ENCODE results near the gene CHST11.

CHST11 gene

DNA sequence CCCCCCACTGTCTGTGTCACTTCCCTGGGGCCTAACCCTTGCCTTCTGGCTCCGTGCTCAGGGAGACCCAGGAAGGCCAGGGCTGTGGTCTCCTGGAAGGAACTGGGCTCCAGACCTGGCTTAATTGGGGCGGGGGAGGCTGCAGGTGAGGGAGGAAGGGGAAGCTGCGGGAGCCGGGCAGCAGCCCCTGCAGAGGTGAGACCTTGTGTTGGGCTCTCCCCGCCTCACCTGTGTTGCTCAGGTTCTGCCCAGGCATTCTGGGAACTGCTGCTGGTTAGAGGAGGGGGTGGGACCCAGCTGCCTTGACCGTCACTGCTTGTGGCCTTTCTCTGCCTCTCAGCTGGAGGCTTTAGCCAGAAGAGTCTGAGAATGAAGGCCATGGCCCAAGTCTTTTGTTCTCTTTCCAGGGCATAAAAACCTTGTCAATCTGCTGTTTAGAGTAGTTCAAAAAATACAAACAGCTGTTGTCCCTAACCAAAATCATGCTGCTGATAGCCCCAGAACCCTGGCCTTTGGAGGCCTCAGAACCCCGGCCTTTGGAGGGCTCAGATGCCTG lies 247.6 kb downstream of the CHST11 start:
- Histone ChIP-seq H3K27ac (ENCODE audit: low read depth, low read length) (no peak overlapping the region), H3K27me3 (ENCODE audit: control insufficient read depth, insufficient read depth, low read length) (no peaks in the 10 kb centered on the region)

DNA sequence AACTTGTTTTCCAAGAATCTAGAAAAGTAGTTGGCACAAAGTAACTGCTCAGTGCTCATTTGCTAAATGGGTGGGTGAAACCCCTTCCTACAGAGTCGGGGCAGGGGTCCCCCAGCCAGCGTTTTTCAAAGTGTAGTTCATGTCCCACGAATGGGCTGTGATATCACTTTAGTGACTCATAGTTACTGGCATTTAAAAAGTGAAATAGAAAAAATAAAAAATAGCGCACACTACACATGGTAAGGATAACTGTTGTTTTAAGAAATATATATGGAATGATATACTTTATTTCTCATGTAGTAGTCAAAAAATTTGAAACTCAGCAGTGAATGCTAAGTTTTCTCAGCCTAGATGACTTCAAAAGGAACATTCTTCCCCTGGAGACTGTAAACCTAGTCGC lies 250.4 kb downstream of the CHST11 start:
- no peak overlapping the region for H3K4me3 ChIP-seq (ENCODE audit: low read depth, low read length)
- H3K27ac ChIP-seq (ENCODE audit: low read depth, low read length), result no peak overlapping the region
- no peaks in the 10 kb centered on the region for H3K27me3 ChIP-seq (ENCODE audit: control insufficient read depth, insufficient read depth, low read length)
- H3K9me3 ChIP-seq (ENCODE audit: control insufficient read depth, insufficient read depth, low read depth, low read length), result no peaks in the 10 kb centered on the region
- H3K36me3 ChIP-seq (ENCODE audit: control insufficient read depth, insufficient read depth, low read length), result no peaks in the 10 kb centered on the region
- no peak overlapping the region for H3K9ac ChIP-seq (ENCODE audit: low read length)
- peaks cover 59% of the 10 kb centered on the region for H3K4me1 ChIP-seq (ENCODE audit: control insufficient read depth, insufficient read depth, low read length)

More for the DNA sequence above, 247.6 kb downstream of the CHST11 start:
- Histone ChIP-seq H3K4me1 (ENCODE audit: control insufficient read depth, insufficient read depth, low read length) (peaks cover 42% of the 10 kb centered on the region), H3K36me3 (ENCODE audit: control insufficient read depth, insufficient read depth, low read length) (no peaks in the 10 kb centered on the region), H3K4me3 (ENCODE audit: low read depth, low read length) (no peak overlapping the region), H3K9ac (ENCODE audit: low read length) (no peak overlapping the region), H3K9me3 (ENCODE audit: control insufficient read depth, insufficient read depth, low read depth, low read length) (no peaks in the 10 kb centered on the region)

- peaks cover 60% of the 10 kb centered on the region for H3K4me1 ChIP-seq (ENCODE audit: control insufficient read depth, insufficient read depth, low read length)
- H3K27ac ChIP-seq (ENCODE audit: low read depth, low read length), result no peak overlapping the region
These were observed 251.2 kb downstream of the CHST11 start for GRCh38 chr12:104707794-104708558.

GRCh38 chr12:104708891-104709290 lies 252.1 kb downstream of the CHST11 start:
- no peaks in the 10 kb centered on the region for H3K36me3 ChIP-seq (ENCODE audit: control insufficient read depth, insufficient read depth, low read length)
- no peak overlapping the region for H3K9ac ChIP-seq (ENCODE audit: low read length)
- H3K4me3 ChIP-seq (ENCODE audit: low read depth, low read length), result no peak overlapping the region
- peaks cover 66% of the 10 kb centered on the region for H3K4me1 ChIP-seq (ENCODE audit: control insufficient read depth, insufficient read depth, low read length)
- H3K27me3 ChIP-seq (ENCODE audit: control insufficient read depth, insufficient read depth, low read length), result no peaks in the 10 kb centered on the region
- H3K9me3 ChIP-seq (ENCODE audit: control insufficient read depth, insufficient read depth, low read depth, low read length), result no peaks in the 10 kb centered on the region
- no peak overlapping the region for H3K27ac ChIP-seq (ENCODE audit: low read depth, low read length)

More at GRCh38 chr12:104707794-104708558, 251.2 kb downstream of the CHST11 start:
- Histone ChIP-seq H3K4me3 (ENCODE audit: low read depth, low read length) (no peak overlapping the region), H3K36me3 (ENCODE audit: control insufficient read depth, insufficient read depth, low read length) (no peaks in the 10 kb centered on the region), H3K9ac (ENCODE audit: low read length) (no peak overlapping the region), H3K9me3 (ENCODE audit: control insufficient read depth, insufficient read depth, low read depth, low read length) (no peaks in the 10 kb centered on the region), H3K27me3 (ENCODE audit: control insufficient read depth, insufficient read depth, low read length) (no peaks in the 10 kb centered on the region)

- Histone ChIP-seq H3K4me3 (ENCODE audit: low read depth, low read length) (no peak overlapping the region), H3K9ac (ENCODE audit: low read length) (no peak overlapping the region), H3K9me3 (ENCODE audit: control insufficient read depth, insufficient read depth, low read depth, low read length) (no peaks in the 10 kb centered on the region), H3K27me3 (ENCODE audit: control insufficient read depth, insufficient read depth, low read length) (no peaks in the 10 kb centered on the region), H3K27ac (ENCODE audit: low read depth, low read length) (no peak overlapping the region), H3K4me1 (ENCODE audit: control insufficient read depth, insufficient read depth, low read length) (peaks cover 56% of the 10 kb centered on the region), H3K36me3 (ENCODE audit: control insufficient read depth, insufficient read depth, low read length) (no peaks in the 10 kb centered on the region)
These were observed 253.1 kb downstream of the CHST11 start for GRCh38 chr12:104709692-104710435.

- Histone ChIP-seq H3K9me3 (ENCODE audit: control insufficient read depth, insufficient read depth, low read depth, low read length) (no peaks in the 10 kb centered on the region), H3K4me1 (ENCODE audit: control insufficient read depth, insufficient read depth, low read length) (peaks cover 53% of the 10 kb centered on the region), H3K36me3 (ENCODE audit: control insufficient read depth, insufficient read depth, low read length) (no peaks in the 10 kb centered on the region), H3K27ac (ENCODE audit: low read depth, low read length) (no peak overlapping the region), H3K27me3 (ENCODE audit: control insufficient read depth, insufficient read depth, low read length) (no peaks in the 10 kb centered on the region), H3K9ac (ENCODE audit: low read length) (no peak overlapping the region), H3K4me3 (ENCODE audit: low read depth, low read length) (no peak overlapping the region)
These were observed 254.4 kb downstream of the CHST11 start for GRCh38 chr12:104710940-104711689.

GRCh38 chr12:104712477-104712876 lies 255.7 kb downstream of the CHST11 start:
- no peak overlapping the region for H3K9ac ChIP-seq (ENCODE audit: low read length)
- H3K27me3 ChIP-seq (ENCODE audit: control insufficient read depth, insufficient read depth, low read length), result no peaks in the 10 kb centered on the region
- no peaks in the 10 kb centered on the region for H3K9me3 ChIP-seq (ENCODE audit: control insufficient read depth, insufficient read depth, low read depth, low read length)
- H3K36me3 ChIP-seq (ENCODE audit: control insufficient read depth, insufficient read depth, low read length), result no peaks in the 10 kb centered on the region
- H3K27ac ChIP-seq (ENCODE audit: low read depth, low read length), result no peak overlapping the region
- H3K4me3 ChIP-seq (ENCODE audit: low read depth, low read length), result no peak overlapping the region
- H3K4me1 ChIP-seq (ENCODE audit: control insufficient read depth, insufficient read depth, low read length), result peaks cover 47% of the 10 kb centered on the region

- Histone ChIP-seq H3K36me3 (ENCODE audit: control insufficient read depth, insufficient read depth, low read length) (no peaks in the 10 kb centered on the region), H3K9me3 (ENCODE audit: control insufficient read depth, insufficient read depth, low read depth, low read length) (no peaks in the 10 kb centered on the region), H3K27ac (ENCODE audit: low read depth, low read length) (no peak overlapping the region), H3K4me1 (ENCODE audit: control insufficient read depth, insufficient read depth, low read length) (peaks cover 46% of the 10 kb centered on the region), H3K9ac (ENCODE audit: low read length) (no peak overlapping the region), H3K4me3 (ENCODE audit: low read depth, low read length) (no peak overlapping the region), H3K27me3 (ENCODE audit: control insufficient read depth, insufficient read depth, low read length) (no peaks in the 10 kb centered on the region)
These were observed 256.2 kb downstream of the CHST11 start for GRCh38 chr12:104712968-104713367.

DNA sequence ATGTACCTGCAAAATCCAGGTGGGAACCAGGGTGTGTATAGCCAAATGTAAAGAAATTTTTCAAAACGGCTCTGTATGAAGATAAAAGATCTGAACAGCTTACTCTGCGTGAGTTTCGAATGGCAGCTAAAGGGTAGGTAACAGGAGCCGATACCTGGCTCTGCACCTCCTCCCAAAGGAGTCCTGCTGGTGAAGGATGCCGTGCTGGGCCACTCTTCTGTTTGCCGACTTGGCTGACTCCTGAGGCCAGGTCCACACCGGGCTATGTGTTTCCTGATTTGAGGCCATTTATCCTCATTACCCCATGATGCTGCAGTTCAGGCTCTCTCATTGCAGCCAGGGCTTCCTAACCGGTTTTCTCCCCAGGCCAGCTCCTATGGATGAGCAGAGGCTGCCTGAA lies 256.7 kb downstream of the CHST11 start:
- H3K27me3 ChIP-seq (ENCODE audit: control insufficient read depth, insufficient read depth, low read length), result no peaks in the 10 kb centered on the region
- no peak overlapping the region for H3K4me3 ChIP-seq (ENCODE audit: low read depth, low read length)

DNA sequence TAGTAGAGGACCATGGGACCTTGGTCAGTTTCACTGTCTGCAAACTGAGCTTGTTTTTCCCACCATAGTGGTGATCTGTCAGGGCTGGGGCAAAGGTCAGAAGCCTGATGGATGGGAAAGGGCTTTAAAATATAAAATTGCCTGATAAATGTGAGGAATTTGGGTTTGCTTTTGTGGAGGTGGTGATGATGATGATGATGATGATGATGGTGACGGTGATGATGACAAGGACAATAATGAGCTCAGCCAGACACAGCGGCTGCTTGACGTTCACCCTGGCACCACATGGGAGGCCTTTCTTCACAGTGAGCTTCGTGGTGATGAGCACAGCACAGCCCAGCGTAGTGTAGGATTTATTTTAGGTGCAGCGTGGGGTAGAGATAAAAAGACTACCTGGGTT lies 257.6 kb downstream of the CHST11 start:
- Histone ChIP-seq H3K4me1 (ENCODE audit: control insufficient read depth, insufficient read depth, low read length) (peaks cover 32% of the 10 kb centered on the region), H3K27me3 (ENCODE audit: control insufficient read depth, insufficient read depth, low read length) (no peaks in the 10 kb centered on the region), H3K36me3 (ENCODE audit: control insufficient read depth, insufficient read depth, low read length) (no peaks in the 10 kb centered on the region), H3K4me3 (ENCODE audit: low read depth, low read length) (no peak overlapping the region), H3K9ac (ENCODE audit: low read length) (no peak overlapping the region), H3K27ac (ENCODE audit: low read depth, low read length) (no peak overlapping the region), H3K9me3 (ENCODE audit: control insufficient read depth, insufficient read depth, low read depth, low read length) (no peaks in the 10 kb centered on the region)

More for the DNA sequence above, 256.7 kb downstream of the CHST11 start:
- Histone ChIP-seq H3K36me3 (ENCODE audit: control insufficient read depth, insufficient read depth, low read length) (no peaks in the 10 kb centered on the region), H3K27ac (ENCODE audit: low read depth, low read length) (no peak overlapping the region), H3K9me3 (ENCODE audit: control insufficient read depth, insufficient read depth, low read depth, low read length) (no peaks in the 10 kb centered on the region), H3K9ac (ENCODE audit: low read length) (no peak overlapping the region), H3K4me1 (ENCODE audit: control insufficient read depth, insufficient read depth, low read length) (peaks cover 41% of the 10 kb centered on the region)

Measured in HUES6 (cell line).